Liver (tissue), 9 donors: ENCODE measurements around the gene JDP2. TPM values are rescaled to one million over a fixed set of nuclear protein-coding genes. Genes with fewer than 3 reads are reported as not detected.

Source experiments
- DNase-seq: peaks from one replicate; pipeline ENCODE4 v3.0.0-alpha.2; 2017; ENCODE audit warnings: low spot score
- H3K27ac ChIP-seq, 2 donors: one replicate each; pipeline ENCODE4 v1.7.0; 2013; ENCODE audit warnings: inconsistent platforms in 2 of 2, low read length in 2 of 2, control low read depth in 1 of 2, low read depth in 1 of 2, mild to moderate bottlenecking in 1 of 2
- H3K27me3 ChIP-seq, 4 donors: one replicate each; pipeline versions ENCODE4 v1.6.1 to v1.7.0; 2013; ENCODE audit warnings: low read length in 3 of 4, inconsistent platforms in 1 of 4, mild to moderate bottlenecking in 1 of 4, moderate library complexity in 1 of 4; ENCODE audit not compliant: control insufficient read depth in 4 of 4, insufficient read depth in 4 of 4
- H3K36me3 ChIP-seq, 4 donors: one replicate each; pipeline versions ENCODE4 v1.6.1 to v1.7.0; 2013; ENCODE audit warnings: low read length in 3 of 4, mild to moderate bottlenecking in 3 of 4, low read depth in 1 of 4, moderate library complexity in 1 of 4; ENCODE audit not compliant: control insufficient read depth in 4 of 4, insufficient read depth in 3 of 4
- H3K4me1 ChIP-seq, 4 donors: one replicate each; pipeline versions ENCODE4 v1.6.1 to v1.7.0; 2013; ENCODE audit warnings: low read length in 3 of 4, mild to moderate bottlenecking in 3 of 4, moderate library complexity in 1 of 4; ENCODE audit not compliant: control insufficient read depth in 4 of 4, insufficient read depth in 4 of 4
- H3K4me3 ChIP-seq, 3 donors: one replicate each; pipeline versions ENCODE4 v1.6.1 to v1.7.0; 2013; ENCODE audit warnings: low read length in 3 of 3, control low read depth in 1 of 3, low read depth in 1 of 3, mild to moderate bottlenecking in 1 of 3
- H3K9ac ChIP-seq, 2 donors: one replicate each; pipeline ENCODE4 v1.7.0; 2013; ENCODE audit warnings: low read length in 2 of 2, mild to moderate bottlenecking in 2 of 2, moderate library complexity in 2 of 2, control low read depth in 1 of 2, low read depth in 1 of 2
- H3K9me3 ChIP-seq, 4 donors: one replicate each; pipeline versions ENCODE4 v1.6.1 to v1.7.0; 2013; ENCODE audit warnings: low read length in 3 of 4; ENCODE audit not compliant: control insufficient read depth in 4 of 4
- ATF3 ChIP-seq: IDR thresholded peaks from 2 replicates; pipeline ENCODE4 v1.6.1; 2016; ENCODE audit warnings: antibody characterized with exemption
- EGR1 ChIP-seq, 2 donors: IDR thresholded peaks; 2 replicates each; pipeline ENCODE4 v1.6.1; 2016 to 2018; ENCODE audit warnings: antibody characterized with exemption in 2 of 2, low read depth in 2 of 2
- FOXA1 ChIP-seq: IDR thresholded peaks from 2 replicates; pipeline ENCODE4 v1.6.1; 2016; ENCODE audit warnings: antibody characterized with exemption
- FOXA2 ChIP-seq: IDR thresholded peaks from 2 replicates; pipeline ENCODE4 v1.6.1; 2016; ENCODE audit warnings: antibody characterized with exemption
- GABPA ChIP-seq, 2 donors: IDR thresholded peaks in 1 of 2; conservative IDR thresholded peaks in 1 of 2; 2 replicates each; pipeline ENCODE4 v1.6.1; 2016; ENCODE audit warnings: antibody characterized with exemption in 2 of 2, mild to moderate bottlenecking in 1 of 2, moderate library complexity in 1 of 2
- HNF4A ChIP-seq, 2 donors: conservative IDR thresholded peaks; 2 replicates each; pipeline ENCODE4 v1.6.1; 2016; ENCODE audit warnings: antibody characterized with exemption in 2 of 2, mild to moderate bottlenecking in 2 of 2
- HNF4G ChIP-seq: IDR thresholded peaks from 2 replicates; pipeline ENCODE4 v1.6.1; 2016; ENCODE audit warnings: antibody characterized with exemption
- JUND ChIP-seq, 2 donors: IDR thresholded peaks; 2 replicates each; pipeline ENCODE4 v1.6.1; 2016; ENCODE audit warnings: antibody characterized with exemption in 2 of 2
- NR2F2 ChIP-seq: IDR thresholded peaks from 2 replicates; pipeline ENCODE4 v1.6.1; 2016; ENCODE audit warnings: antibody characterized with exemption
- RAD21 ChIP-seq, 2 donors: IDR thresholded peaks; 2 replicates each; pipeline ENCODE4 v1.6.1; 2016; ENCODE audit warnings: antibody characterized with exemption in 2 of 2, mild to moderate bottlenecking in 2 of 2
- REST ChIP-seq: IDR thresholded peaks from 2 replicates; pipeline ENCODE4 v1.6.1; 2016; ENCODE audit warnings: antibody characterized with exemption, mild to moderate bottlenecking
- RXRA ChIP-seq, 2 donors: IDR thresholded peaks; 2 replicates each; pipeline ENCODE4 v1.6.1; 2017 to 2018; ENCODE audit warnings: antibody characterized with exemption in 2 of 2, mild to moderate bottlenecking in 1 of 2
- SP1 ChIP-seq: IDR thresholded peaks from 2 replicates; pipeline ENCODE4 v1.6.1; 2018; ENCODE audit warnings: antibody characterized with exemption, mild to moderate bottlenecking
- TAF1 ChIP-seq: conservative IDR thresholded peaks from 2 replicates; pipeline ENCODE4 v1.6.1; 2016; ENCODE audit warnings: antibody characterized with exemption, mild to moderate bottlenecking
- ZBTB33 ChIP-seq: IDR thresholded peaks from 2 replicates; pipeline ENCODE4 v1.6.1; 2016; ENCODE audit warnings: antibody characterized with exemption
- WGBS: extraction: QIAGEN DNeasy Blood & Tissue Kit; methylation state at CpG from one replicate; pipeline ENCODE4 v1.1.7; 2013; 5-methylcytosine and 5-hydroxymethylcytosine counted together
- polyA plus RNA-seq, 2 donors: library from polyadenylated mRNA; stranded (reverse) in 1 of 2; unstranded in 1 of 2; fragments of 200-250 nt in 1 of 2; fragments of >200 nt in 1 of 2; fragmentation: Nextera tagmentation in 1 of 2; extraction: Ambion mirVana in 1 of 2; gene quantifications; one replicate each; pipeline versions ENCODE4 v1.2.1 to v1.2.3, GENCODE V29; 2013 to 2015
- total RNA-seq, 2 donors: library from RNA; depleted of rRNA; stranded (reverse); fragments of >200 nt; gene quantifications; one replicate each; pipeline ENCODE4 v1.2.3, GENCODE V29; 2014
- TF ChIP-seq, protein P1 (sequence below): IDR thresholded peaks from 2 replicates; pipeline ENCODE4 v1.6.1; 2016; ENCODE audit warnings: antibody characterized with exemption
- TF ChIP-seq, protein P2 (sequence below): fragments of 150-350 bp; IDR thresholded peaks from 2 replicates; pipeline ENCODE4 v1.5.1; 2017; ENCODE audit warnings: improper control_type of control experiment, low read depth, low read length; ENCODE audit not compliant: missing input control
- donor health status: healthy.
- donor health status: healthy.
- donor health status: healthy.
- donor health status: healthy.
- donor health status: healthy.

JDP2 gene
- total and polyA plus RNA-seq, 4 donors, result 2.4 to 14.6 (median 8.7) TPM

DNA sequence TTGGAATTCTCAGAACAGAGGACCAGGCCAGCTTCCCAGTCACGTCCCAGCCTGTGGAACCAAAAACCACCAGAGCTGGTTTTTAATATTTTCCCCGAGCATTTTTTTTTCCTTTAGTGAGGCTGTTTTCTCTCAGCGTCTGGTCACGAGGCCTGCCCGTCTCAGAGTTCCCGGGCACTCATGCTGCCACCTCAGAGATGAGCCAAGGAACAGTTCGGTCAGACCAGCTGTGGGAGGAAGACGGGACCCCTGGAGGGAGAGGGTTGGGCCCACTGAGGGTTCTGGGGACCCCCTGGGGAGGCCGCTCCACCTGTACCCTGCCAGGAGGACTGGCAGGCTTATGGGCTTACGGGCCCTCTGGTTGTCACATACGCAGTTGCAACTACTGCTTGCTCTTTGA lies 39.9 kb downstream of the JDP2 start:
- no peaks in the 10 kb centered on the region for H3K9me3 ChIP-seq
- H3K27ac ChIP-seq, result no peak overlapping the region
- 97% methylated on average over 11 of the region's 11 CpGs for WGBS
- no peaks in the 10 kb centered on the region for H3K27me3 ChIP-seq
- no peak for TF ChIP-seq FOXA2
- no peak for TF ChIP-seq SP1
- TF ChIP-seq GABPA (IDR thresholded peaks at IDR 0.05 in 1 of 2, conservative IDR thresholded peaks at IDR 0.05 in 1 of 2), result no peak
- no peak for TF ChIP-seq EGR1 (IDR thresholded peaks at IDR 0.05; ENCODE audit: low read depth in 2 of 2)
- TF ChIP-seq RXRA (IDR thresholded peaks at IDR 0.05), result no peak
- no peak for TF ChIP-seq NR2F2
- TF ChIP-seq, protein P1, sequence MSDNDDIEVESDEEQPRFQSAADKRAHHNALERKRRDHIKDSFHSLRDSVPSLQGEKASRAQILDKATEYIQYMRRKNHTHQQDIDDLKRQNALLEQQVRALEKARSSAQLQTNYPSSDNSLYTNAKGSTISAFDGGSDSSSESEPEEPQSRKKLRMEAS, result no peak
- no peak for TF ChIP-seq ATF3
- no peak for TF ChIP-seq HNF4A (conservative IDR thresholded peaks at IDR 0.05)
- no peak for TF ChIP-seq HNF4G
- no peak for TF ChIP-seq ZBTB33
- TF ChIP-seq, protein P2, sequence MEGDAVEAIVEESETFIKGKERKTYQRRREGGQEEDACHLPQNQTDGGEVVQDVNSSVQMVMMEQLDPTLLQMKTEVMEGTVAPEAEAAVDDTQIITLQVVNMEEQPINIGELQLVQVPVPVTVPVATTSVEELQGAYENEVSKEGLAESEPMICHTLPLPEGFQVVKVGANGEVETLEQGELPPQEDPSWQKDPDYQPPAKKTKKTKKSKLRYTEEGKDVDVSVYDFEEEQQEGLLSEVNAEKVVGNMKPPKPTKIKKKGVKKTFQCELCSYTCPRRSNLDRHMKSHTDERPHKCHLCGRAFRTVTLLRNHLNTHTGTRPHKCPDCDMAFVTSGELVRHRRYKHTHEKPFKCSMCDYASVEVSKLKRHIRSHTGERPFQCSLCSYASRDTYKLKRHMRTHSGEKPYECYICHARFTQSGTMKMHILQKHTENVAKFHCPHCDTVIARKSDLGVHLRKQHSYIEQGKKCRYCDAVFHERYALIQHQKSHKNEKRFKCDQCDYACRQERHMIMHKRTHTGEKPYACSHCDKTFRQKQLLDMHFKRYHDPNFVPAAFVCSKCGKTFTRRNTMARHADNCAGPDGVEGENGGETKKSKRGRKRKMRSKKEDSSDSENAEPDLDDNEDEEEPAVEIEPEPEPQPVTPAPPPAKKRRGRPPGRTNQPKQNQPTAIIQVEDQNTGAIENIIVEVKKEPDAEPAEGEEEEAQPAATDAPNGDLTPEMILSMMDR, result no peak
- no peak for TF ChIP-seq REST
- TF ChIP-seq TAF1, result no peak
- H3K36me3 ChIP-seq, result peaks cover 0 to 21% (median 12%) of the 10 kb centered on the region in 4 donors
- H3K4me3 ChIP-seq, result no peak overlapping the region
- H3K4me1 ChIP-seq, result peaks cover 7 to 24% (median 18%) of the 10 kb centered on the region in 4 donors
- no peak overlapping the region for H3K9ac ChIP-seq
- DNase-seq, result no peak

DNA sequence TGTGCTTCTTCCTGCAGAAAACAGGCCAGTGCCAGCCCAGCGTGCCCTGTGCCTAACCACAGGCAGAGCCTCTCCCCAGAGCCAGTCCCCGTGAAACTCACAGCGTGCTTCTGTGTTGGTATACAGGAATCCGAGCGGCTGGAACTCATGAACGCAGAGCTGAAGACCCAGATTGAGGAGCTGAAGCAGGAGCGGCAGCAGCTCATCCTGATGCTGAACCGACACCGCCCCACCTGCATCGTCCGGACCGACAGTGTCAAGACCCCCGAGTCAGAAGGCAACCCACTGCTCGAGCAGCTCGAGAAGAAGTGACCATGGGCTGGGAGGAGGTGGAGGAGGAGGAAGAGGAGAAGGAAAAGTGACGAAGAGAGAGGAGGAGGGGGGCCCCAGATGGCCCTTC lies 41.3 kb downstream of the JDP2 start:
- Histone ChIP-seq H3K4me3 (no peak overlapping the region), H3K4me1 (peaks cover 7 to 24% (median 18%) of the 10 kb centered on the region in 4 donors), H3K27me3 (no peaks in the 10 kb centered on the region), H3K9me3 (no peaks in the 10 kb centered on the region), H3K36me3 (peaks cover under 1 to 22% (median 13%) of the 10 kb centered on the region in 4 donors), H3K9ac (no peak overlapping the region), H3K27ac (peak overlapping the region in 1 of 2 donors; percentile 43)
- TF ChIP-seq TAF1 (no peak), FOXA1 (no peak), EGR1 (IDR thresholded peaks at IDR 0.05; ENCODE audit: low read depth in 2 of 2) (no peak), RAD21 (IDR thresholded peaks at IDR 0.05) (no peak), JUND (IDR thresholded peaks at IDR 0.05) (no peak), HNF4A (conservative IDR thresholded peaks at IDR 0.05) (no peak), REST (no peak)
- whole genome bisulfite sequencing, result 94% methylated on average over 16 of the region's 16 CpGs
- DNase-seq, result no peak
